Liver (tissue), 9 donors: Measurements from ENCODE around the gene GRK6. TPM values are rescaled to one million over a fixed set of nuclear protein-coding genes. Genes with fewer than 3 reads are reported as not detected.

ENCODE experiments used
- DNase-seq: peaks from one replicate; pipeline ENCODE4 v3.0.0-alpha.2; 2017; ENCODE audit warnings: low spot score
- H3K27ac ChIP-seq, 2 donors: one replicate each; pipeline ENCODE4 v1.7.0; 2013; ENCODE audit warnings: inconsistent platforms in 2 of 2, low read length in 2 of 2, control low read depth in 1 of 2, low read depth in 1 of 2, mild to moderate bottlenecking in 1 of 2
- H3K27me3 ChIP-seq, 4 donors: one replicate each; pipeline versions ENCODE4 v1.6.1 to v1.7.0; 2013; ENCODE audit warnings: low read length in 3 of 4, inconsistent platforms in 1 of 4, mild to moderate bottlenecking in 1 of 4, moderate library complexity in 1 of 4; ENCODE audit not compliant: control insufficient read depth in 4 of 4, insufficient read depth in 4 of 4
- H3K36me3 ChIP-seq, 4 donors: one replicate each; pipeline versions ENCODE4 v1.6.1 to v1.7.0; 2013; ENCODE audit warnings: low read length in 3 of 4, mild to moderate bottlenecking in 3 of 4, low read depth in 1 of 4, moderate library complexity in 1 of 4; ENCODE audit not compliant: control insufficient read depth in 4 of 4, insufficient read depth in 3 of 4
- H3K4me1 ChIP-seq, 4 donors: one replicate each; pipeline versions ENCODE4 v1.6.1 to v1.7.0; 2013; ENCODE audit warnings: low read length in 3 of 4, mild to moderate bottlenecking in 3 of 4, moderate library complexity in 1 of 4; ENCODE audit not compliant: control insufficient read depth in 4 of 4, insufficient read depth in 4 of 4
- H3K4me3 ChIP-seq, 3 donors: one replicate each; pipeline versions ENCODE4 v1.6.1 to v1.7.0; 2013; ENCODE audit warnings: low read length in 3 of 3, control low read depth in 1 of 3, low read depth in 1 of 3, mild to moderate bottlenecking in 1 of 3
- H3K9ac ChIP-seq, 2 donors: one replicate each; pipeline ENCODE4 v1.7.0; 2013; ENCODE audit warnings: low read length in 2 of 2, mild to moderate bottlenecking in 2 of 2, moderate library complexity in 2 of 2, control low read depth in 1 of 2, low read depth in 1 of 2
- H3K9me3 ChIP-seq, 4 donors: one replicate each; pipeline versions ENCODE4 v1.6.1 to v1.7.0; 2013; ENCODE audit warnings: low read length in 3 of 4; ENCODE audit not compliant: control insufficient read depth in 4 of 4
- EGR1 ChIP-seq, 2 donors: IDR thresholded peaks; 2 replicates each; pipeline ENCODE4 v1.6.1; 2016 to 2018; ENCODE audit warnings: antibody characterized with exemption in 2 of 2, low read depth in 2 of 2
- FOXA1 ChIP-seq: IDR thresholded peaks from 2 replicates; pipeline ENCODE4 v1.6.1; 2016; ENCODE audit warnings: antibody characterized with exemption
- FOXA2 ChIP-seq: IDR thresholded peaks from 2 replicates; pipeline ENCODE4 v1.6.1; 2016; ENCODE audit warnings: antibody characterized with exemption
- GABPA ChIP-seq, 2 donors: IDR thresholded peaks in 1 of 2; conservative IDR thresholded peaks in 1 of 2; 2 replicates each; pipeline ENCODE4 v1.6.1; 2016; ENCODE audit warnings: antibody characterized with exemption in 2 of 2, mild to moderate bottlenecking in 1 of 2, moderate library complexity in 1 of 2
- HNF4A ChIP-seq, 2 donors: conservative IDR thresholded peaks; 2 replicates each; pipeline ENCODE4 v1.6.1; 2016; ENCODE audit warnings: antibody characterized with exemption in 2 of 2, mild to moderate bottlenecking in 2 of 2
- JUND ChIP-seq, 2 donors: IDR thresholded peaks; 2 replicates each; pipeline ENCODE4 v1.6.1; 2016; ENCODE audit warnings: antibody characterized with exemption in 2 of 2
- MAX ChIP-seq: IDR thresholded peaks from 2 replicates; pipeline ENCODE4 v1.6.1; 2016; ENCODE audit warnings: antibody characterized with exemption
- RAD21 ChIP-seq, 2 donors: IDR thresholded peaks; 2 replicates each; pipeline ENCODE4 v1.6.1; 2016; ENCODE audit warnings: antibody characterized with exemption in 2 of 2, mild to moderate bottlenecking in 2 of 2
- RXRA ChIP-seq, 2 donors: IDR thresholded peaks; 2 replicates each; pipeline ENCODE4 v1.6.1; 2017 to 2018; ENCODE audit warnings: antibody characterized with exemption in 2 of 2, mild to moderate bottlenecking in 1 of 2
- SP1 ChIP-seq: IDR thresholded peaks from 2 replicates; pipeline ENCODE4 v1.6.1; 2018; ENCODE audit warnings: antibody characterized with exemption, mild to moderate bottlenecking
- TAF1 ChIP-seq: conservative IDR thresholded peaks from 2 replicates; pipeline ENCODE4 v1.6.1; 2016; ENCODE audit warnings: antibody characterized with exemption, mild to moderate bottlenecking
- WGBS: extraction: QIAGEN DNeasy Blood & Tissue Kit; methylation state at CpG from one replicate; pipeline ENCODE4 v1.1.7; 2013; 5-methylcytosine and 5-hydroxymethylcytosine counted together
- polyA plus RNA-seq, 2 donors: library from polyadenylated mRNA; stranded (reverse) in 1 of 2; unstranded in 1 of 2; fragments of 200-250 nt in 1 of 2; fragments of >200 nt in 1 of 2; fragmentation: Nextera tagmentation in 1 of 2; extraction: Ambion mirVana in 1 of 2; gene quantifications; one replicate each; pipeline versions ENCODE4 v1.2.1 to v1.2.3, GENCODE V29; 2013 to 2015
- total RNA-seq, 2 donors: library from RNA; depleted of rRNA; stranded (reverse); fragments of >200 nt; gene quantifications; one replicate each; pipeline ENCODE4 v1.2.3, GENCODE V29; 2014
- TF ChIP-seq, protein P1 (sequence below): fragments of 150-350 bp; IDR thresholded peaks from 2 replicates; pipeline ENCODE4 v1.5.1; 2017; ENCODE audit warnings: improper control_type of control experiment, low read depth, low read length; ENCODE audit not compliant: missing input control
- donor health status: healthy.
- donor health status: healthy.
- donor health status: healthy.
- donor health status: healthy.
- donor health status: healthy.

GRK6 gene
- total and polyA plus RNA-seq, 4 donors = 3.1 to 24.0 (median 10.8) TPM

GRCh38 chr5:177392765-177393164, 33.7 kb upstream of the GRK6 start:
- no peak for DNase-seq

GRCh38 chr5:177393206-177393765, 33.2 kb upstream of the GRK6 start:
- Histone ChIP-seq H3K27me3 (no peaks in the 10 kb centered on the region), H3K36me3 (no peaks in the 10 kb centered on the region), H3K27ac (no peak overlapping the region), H3K9ac (no peak overlapping the region), H3K4me3 (no peak overlapping the region), H3K4me1 (no peaks in the 10 kb centered on the region), H3K9me3 (no peaks in the 10 kb centered on the region)
- TF ChIP-seq RXRA (IDR thresholded peaks at IDR 0.05) (no peak), TAF1 (no peak), SP1 (no peak), RAD21 (IDR thresholded peaks at IDR 0.05) (no peak)
- WGBS = 81% methylated on average over 1 of the region's 1 CpG
- DNase-seq = no peak

More at GRCh38 chr5:177392765-177393164, 33.7 kb upstream of the GRK6 start:
- Histone ChIP-seq H3K4me3 (no peak overlapping the region), H3K27me3 (no peaks in the 10 kb centered on the region), H3K9me3 (no peaks in the 10 kb centered on the region), H3K36me3 (no peaks in the 10 kb centered on the region), H3K27ac (no peak overlapping the region), H3K9ac (no peak overlapping the region), H3K4me1 (no peaks in the 10 kb centered on the region)
- no peak for TF ChIP-seq GABPA (IDR thresholded peaks at IDR 0.05 in 1 of 2, conservative IDR thresholded peaks at IDR 0.05 in 1 of 2)
- TF ChIP-seq MAX = no peak
- no peak for TF ChIP-seq JUND (IDR thresholded peaks at IDR 0.05)
- TF ChIP-seq HNF4A (conservative IDR thresholded peaks at IDR 0.05) = no peak
- WGBS = 85% methylated on average over 5 of the region's 5 CpGs

DNA sequence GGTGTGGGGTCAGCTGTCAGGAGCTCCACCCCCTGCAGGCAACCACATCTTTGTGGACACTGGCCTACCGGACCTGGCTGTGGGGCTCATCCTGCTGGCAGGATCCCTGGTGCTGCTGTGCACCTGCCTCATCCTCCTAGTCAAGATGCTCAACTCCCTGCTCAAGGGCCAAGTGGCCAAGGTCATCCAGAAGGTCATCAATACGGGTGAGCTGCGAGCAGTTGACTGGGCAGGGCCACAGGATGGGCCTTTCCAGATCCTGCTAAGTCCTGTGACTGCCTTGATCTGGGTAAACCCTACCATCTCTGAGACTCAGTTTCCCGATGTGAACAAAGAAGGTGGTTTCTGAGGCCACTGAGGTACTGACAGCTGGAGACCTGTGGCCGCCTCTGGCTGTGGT, 32.5 kb upstream of the GRK6 start:
- DNase-seq = no peak
- Histone ChIP-seq H3K9ac (no peak overlapping the region), H3K27ac (no peak overlapping the region), H3K36me3 (no peaks in the 10 kb centered on the region), H3K9me3 (no peaks in the 10 kb centered on the region), H3K4me3 (no peak overlapping the region), H3K27me3 (no peaks in the 10 kb centered on the region), H3K4me1 (no peaks in the 10 kb centered on the region)
- WGBS = 82% methylated on average over 5 of the region's 5 CpGs
- TF ChIP-seq FOXA2 (no peak), RAD21 (IDR thresholded peaks at IDR 0.05) (no peak), SP1 (no peak), EGR1 (IDR thresholded peaks at IDR 0.05; ENCODE audit: low read depth in 2 of 2) (no peak)

- H3K36me3 ChIP-seq = no peaks in the 10 kb centered on the region
- WGBS = 66% methylated on average over 8 of the region's 8 CpGs
- H3K27ac ChIP-seq = no peak overlapping the region
- H3K27me3 ChIP-seq = no peaks in the 10 kb centered on the region
- H3K4me1 ChIP-seq = peaks cover 0 to 11% (median 6%) of the 10 kb centered on the region in 4 donors
- H3K4me3 ChIP-seq = no peak overlapping the region
- TF ChIP-seq FOXA1 (no peak), JUND (IDR thresholded peaks at IDR 0.05) (no peak)
- TF ChIP-seq, protein P1, sequence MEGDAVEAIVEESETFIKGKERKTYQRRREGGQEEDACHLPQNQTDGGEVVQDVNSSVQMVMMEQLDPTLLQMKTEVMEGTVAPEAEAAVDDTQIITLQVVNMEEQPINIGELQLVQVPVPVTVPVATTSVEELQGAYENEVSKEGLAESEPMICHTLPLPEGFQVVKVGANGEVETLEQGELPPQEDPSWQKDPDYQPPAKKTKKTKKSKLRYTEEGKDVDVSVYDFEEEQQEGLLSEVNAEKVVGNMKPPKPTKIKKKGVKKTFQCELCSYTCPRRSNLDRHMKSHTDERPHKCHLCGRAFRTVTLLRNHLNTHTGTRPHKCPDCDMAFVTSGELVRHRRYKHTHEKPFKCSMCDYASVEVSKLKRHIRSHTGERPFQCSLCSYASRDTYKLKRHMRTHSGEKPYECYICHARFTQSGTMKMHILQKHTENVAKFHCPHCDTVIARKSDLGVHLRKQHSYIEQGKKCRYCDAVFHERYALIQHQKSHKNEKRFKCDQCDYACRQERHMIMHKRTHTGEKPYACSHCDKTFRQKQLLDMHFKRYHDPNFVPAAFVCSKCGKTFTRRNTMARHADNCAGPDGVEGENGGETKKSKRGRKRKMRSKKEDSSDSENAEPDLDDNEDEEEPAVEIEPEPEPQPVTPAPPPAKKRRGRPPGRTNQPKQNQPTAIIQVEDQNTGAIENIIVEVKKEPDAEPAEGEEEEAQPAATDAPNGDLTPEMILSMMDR = no peak
- no peak for DNase-seq
- H3K9ac ChIP-seq = no peak overlapping the region
- H3K9me3 ChIP-seq = no peaks in the 10 kb centered on the region
These were observed 30.4 kb upstream of the GRK6 start for GRCh38 chr5:177396078-177396477.
